ENCODE data around the gene PLCB1. TPM values are rescaled to one million over a fixed set of nuclear protein-coding genes. Genes with fewer than 3 reads are reported as not detected.

Gene PLCB1
- total and polyA plus RNA-seq, 10 of the 15 experiments (the other 5 are each of a cell fraction or from before 2014, with no cell fraction given): 0.05 to 5.3 (median 0.17) TPM; not detected in 1

DNA sequence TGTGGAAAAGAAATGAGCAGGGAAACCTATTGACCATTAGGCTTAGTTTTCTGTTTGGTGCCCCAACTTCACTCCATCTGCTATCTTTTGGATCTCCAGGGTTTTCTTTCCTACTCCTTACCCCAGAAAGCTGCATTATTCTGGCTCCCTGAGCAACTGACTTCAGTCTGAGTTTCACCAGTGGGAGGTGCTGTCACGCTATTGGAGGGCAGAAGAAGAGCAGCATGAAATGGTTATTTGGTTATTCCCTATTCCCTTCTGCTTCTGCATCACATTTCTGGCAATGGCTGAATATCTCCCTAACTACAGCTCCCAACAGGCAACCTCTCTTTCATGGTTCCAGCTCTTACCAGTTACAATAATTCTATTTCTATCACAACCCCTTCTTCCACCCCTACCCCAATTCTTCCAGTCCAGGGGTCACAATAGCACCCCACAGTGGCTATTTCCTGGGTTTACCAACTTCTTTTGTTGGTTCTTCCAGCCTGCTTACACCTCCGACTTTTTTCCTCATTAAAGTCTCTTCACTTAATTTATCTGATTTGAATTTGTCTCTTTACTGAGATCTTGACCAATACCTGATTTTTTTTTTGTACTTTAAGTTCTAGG lies 311.5 kb downstream of the PLCB1 start (continued):
- TF ChIP-seq ZNF622 (IDR thresholded peaks at IDR 0.05): no peak
- no peak for TF ChIP-seq ZNF384 (IDR thresholded peaks at IDR 0.05; ENCODE audit: borderline replicate concordance, low read depth, low read length)
- TF ChIP-seq, protein P1, sequence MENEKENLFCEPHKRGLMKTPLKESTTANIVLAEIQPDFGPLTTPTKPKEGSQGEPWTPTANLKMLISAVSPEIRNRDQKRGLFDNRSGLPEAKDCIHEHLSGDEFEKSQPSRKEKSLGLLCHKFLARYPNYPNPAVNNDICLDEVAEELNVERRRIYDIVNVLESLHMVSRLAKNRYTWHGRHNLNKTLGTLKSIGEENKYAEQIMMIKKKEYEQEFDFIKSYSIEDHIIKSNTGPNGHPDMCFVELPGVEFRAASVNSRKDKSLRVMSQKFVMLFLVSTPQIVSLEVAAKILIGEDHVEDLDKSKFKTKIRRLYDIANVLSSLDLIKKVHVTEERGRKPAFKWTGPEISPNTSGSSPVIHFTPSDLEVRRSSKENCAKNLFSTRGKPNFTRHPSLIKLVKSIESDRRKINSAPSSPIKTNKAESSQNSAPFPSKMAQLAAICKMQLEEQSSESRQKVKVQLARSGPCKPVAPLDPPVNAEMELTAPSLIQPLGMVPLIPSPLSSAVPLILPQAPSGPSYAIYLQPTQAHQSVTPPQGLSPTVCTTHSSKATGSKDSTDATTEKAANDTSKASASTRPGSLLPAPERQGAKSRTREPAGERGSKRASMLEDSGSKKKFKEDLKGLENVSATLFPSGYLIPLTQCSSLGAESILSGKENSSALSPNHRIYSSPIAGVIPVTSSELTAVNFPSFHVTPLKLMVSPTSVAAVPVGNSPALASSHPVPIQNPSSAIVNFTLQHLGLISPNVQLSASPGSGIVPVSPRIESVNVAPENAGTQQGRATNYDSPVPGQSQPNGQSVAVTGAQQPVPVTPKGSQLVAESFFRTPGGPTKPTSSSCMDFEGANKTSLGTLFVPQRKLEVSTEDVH (IDR thresholded peaks at IDR 0.05; ENCODE audit: low read depth, partially characterized antibody): no peak
- TF ChIP-seq CHD2 (IDR thresholded peaks at IDR 0.05; ENCODE audit: borderline replicate concordance, low read depth, low read length): no peak
- no peak for TF ChIP-seq FOXM1 (IDR thresholded peaks at IDR 0.05; ENCODE audit: low read depth, low read length)
- TF ChIP-seq ETV6 (conservative IDR thresholded peaks at IDR 0.05 in 1 of 2, IDR thresholded peaks at IDR 0.05 in 1 of 2; ENCODE audit: borderline replicate concordance in 1 of 2, low read depth in 1 of 2): no peak
- TF ChIP-seq, protein P2, sequence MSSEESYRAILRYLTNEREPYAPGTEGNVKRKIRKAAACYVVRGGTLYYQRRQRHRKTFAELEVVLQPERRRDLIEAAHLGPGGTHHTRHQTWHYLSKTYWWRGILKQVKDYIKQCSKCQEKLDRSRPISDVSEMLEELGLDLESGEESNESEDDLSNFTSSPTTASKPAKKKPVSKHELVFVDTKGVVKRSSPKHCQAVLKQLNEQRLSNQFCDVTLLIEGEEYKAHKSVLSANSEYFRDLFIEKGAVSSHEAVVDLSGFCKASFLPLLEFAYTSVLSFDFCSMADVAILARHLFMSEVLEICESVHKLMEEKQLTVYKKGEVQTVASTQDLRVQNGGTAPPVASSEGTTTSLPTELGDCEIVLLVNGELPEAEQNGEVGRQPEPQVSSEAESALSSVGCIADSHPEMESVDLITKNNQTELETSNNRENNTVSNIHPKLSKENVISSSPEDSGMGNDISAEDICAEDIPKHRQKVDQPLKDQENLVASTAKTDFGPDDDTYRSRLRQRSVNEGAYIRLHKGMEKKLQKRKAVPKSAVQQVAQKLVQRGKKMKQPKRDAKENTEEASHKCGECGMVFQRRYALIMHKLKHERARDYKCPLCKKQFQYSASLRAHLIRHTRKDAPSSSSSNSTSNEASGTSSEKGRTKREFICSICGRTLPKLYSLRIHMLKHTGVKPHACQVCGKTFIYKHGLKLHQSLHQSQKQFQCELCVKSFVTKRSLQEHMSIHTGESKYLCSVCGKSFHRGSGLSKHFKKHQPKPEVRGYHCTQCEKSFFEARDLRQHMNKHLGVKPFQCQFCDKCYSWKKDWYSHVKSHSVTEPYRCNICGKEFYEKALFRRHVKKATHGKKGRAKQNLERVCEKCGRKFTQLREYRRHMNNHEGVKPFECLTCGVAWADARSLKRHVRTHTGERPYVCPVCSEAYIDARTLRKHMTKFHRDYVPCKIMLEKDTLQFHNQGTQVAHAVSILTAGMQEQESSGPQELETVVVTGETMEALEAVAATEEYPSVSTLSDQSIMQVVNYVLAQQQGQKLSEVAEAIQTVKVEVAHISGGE (CRISPR knock-in tag; IDR thresholded peaks at IDR 0.05): no peak
- no peak for TF ChIP-seq SUPT20H (IDR thresholded peaks at IDR 0.05; ENCODE audit: borderline replicate concordance, control insufficient read depth, low read depth, low read length)
